Suppressor macrophage (primary cell): ENCODE measurements around the gene CHST13.
"Not testable (repeated sequence)": the region's sequence is repeated elsewhere in the genome, so short reads cannot be mapped to it uniquely, and the experiment has no call there.

ENCODE experiments used
- DNase-seq, 4 experiments: peaks; one replicate each; pipeline ENCODE4 v3.0.0-alpha.2; 2020 to 2022

CHST13 gene

DNA sequence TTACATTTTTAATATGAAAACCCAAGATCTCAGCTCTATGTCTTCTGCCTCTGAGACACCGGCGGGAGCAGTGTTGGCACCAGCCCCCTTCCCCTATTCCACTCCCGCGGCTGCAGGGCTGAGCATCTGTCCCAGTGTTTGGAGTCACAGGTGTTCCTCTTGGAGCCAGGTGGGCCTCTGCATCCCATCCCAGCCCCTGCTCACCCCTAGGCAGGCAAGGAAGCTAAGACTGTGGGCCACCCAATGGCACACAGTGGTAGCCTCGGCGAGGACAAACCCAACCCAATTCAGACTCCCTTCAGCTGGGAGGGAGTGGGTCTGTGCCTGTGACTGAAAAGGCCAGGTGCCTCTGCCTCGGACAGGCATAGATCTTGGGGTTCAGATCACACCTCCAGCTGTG is 3.1 kb downstream of the CHST13 start:
- no peak for DNase-seq

DNA sequence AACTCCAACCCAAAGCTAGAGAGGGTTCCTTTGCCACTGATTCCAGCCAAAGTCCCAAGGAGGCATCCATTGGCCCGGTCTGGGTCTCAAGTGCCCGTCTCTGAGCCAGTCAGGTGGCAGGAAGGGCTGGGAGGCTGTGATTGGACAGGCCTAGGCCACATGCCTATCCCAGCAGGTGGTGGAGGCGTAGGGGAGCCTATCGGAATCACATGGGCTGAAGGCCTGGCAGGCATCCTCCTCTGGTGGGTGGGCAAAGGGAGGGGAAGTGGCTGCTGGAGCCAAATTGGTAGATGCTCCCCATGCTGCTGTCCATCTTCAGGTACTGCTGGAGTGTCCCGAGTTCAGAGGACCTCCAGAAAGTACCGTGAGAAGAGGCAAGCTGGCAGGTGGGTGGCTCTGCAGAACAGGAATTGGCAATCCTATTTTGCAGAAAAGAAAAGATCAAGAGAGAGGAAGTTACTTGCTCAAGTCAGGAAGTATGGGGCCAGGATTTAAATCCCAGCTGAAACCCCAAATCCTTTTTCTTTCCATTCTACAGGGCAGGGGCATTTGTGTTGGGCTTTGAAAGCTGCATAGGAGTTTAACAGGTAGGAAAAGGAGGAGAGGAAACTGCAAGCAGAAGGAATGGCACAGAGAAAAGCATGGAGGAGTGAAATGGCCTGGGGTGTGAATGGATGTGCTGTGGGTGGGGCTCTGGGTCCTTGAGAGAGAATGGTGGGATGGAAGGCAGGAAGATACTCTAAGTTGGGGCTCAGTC is 3.7 kb downstream of the CHST13 start:
- DNase-seq = peak in 3 of 4 experiments; percentile 20 to 77 (median 58)

DNA sequence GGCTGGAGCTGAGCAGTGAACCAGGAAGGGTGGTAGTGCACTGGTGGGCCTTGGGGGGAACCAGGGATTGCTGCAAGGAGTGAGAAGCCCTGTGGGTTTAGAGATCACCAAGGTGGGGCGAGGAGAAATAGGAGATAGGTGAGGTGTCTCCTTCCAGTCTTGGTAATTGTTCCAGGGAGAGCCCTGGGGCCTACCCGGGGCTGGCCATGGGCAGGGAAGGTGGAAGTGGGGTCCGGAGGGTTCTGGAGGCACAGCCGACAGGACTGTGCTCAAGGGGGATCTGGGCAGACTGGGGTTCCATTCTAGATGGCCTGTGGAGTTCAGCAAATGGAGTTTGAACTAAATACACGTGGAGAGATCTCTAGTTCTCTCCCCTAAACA is 4.5 kb downstream of the CHST13 start:
- no peak for DNase-seq

DNA sequence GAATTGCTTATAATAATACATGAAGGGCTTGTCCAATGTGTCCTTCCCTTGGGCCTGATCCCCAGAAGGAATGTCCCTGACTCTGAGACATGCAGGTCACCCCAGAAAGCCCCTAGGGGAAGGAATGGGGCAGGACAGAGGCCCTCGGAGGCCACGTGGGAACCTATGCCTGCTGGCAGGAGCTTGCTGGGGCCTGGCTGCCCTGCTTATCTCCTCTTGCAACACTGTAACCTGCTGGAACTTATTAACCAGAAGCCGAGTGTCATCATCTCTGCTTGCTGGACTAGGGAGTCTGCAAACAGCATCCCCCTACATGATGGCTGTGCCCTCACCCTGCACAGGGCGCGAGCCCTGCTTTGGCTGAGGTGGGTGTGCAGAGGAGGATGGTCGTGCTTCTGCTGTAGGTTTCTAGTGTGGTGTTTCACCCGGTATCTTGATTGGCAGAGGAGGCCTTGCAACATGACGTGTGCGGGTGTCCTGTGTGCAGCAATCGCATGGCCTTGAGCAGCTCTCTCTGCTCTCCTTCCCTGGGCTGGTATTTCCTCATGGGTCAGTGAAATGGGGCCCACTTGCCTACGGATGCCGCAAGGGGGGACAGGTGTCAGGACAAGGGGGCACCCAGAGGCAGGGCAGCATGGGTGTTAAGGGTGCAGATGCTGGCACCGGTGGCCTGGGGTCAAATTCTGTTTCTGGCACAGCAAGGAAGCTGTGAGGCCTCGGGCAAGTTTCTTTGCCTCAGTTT is 5.0 kb downstream of the CHST13 start:
- DNase-seq = peak; percentile 38 to 76 (median 64)

DNA sequence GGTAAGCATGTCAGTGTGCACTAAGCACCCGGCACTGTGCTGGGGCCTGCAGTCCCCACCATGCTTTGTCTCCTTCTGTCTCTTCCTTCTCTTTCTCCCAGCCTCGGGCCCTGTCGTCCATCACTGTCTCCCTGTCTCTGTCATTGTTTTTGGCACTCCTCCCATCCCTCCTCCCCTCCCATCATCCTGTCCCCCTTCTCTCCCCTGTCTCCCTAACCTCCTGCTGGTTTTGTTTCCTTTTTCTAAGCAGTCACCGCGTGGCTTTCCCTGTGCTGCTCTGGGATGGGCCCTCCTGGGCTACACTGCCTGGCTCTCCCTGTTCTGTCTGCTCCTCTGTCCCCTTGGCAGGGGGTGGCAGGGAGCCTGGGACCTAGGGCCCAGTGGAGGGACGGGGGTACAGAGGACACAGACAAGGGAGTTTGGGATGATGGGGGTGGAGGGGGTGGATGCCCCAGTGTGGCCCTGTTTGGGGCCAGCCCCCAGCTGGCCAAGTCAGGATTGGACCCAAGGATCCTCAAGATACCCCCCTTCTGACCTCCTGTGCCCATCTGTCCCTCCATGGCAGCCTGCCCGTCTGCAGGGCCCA is 5.7 kb downstream of the CHST13 start:
- peak in 1 of 4 experiments; percentile 33 for DNase-seq

DNA sequence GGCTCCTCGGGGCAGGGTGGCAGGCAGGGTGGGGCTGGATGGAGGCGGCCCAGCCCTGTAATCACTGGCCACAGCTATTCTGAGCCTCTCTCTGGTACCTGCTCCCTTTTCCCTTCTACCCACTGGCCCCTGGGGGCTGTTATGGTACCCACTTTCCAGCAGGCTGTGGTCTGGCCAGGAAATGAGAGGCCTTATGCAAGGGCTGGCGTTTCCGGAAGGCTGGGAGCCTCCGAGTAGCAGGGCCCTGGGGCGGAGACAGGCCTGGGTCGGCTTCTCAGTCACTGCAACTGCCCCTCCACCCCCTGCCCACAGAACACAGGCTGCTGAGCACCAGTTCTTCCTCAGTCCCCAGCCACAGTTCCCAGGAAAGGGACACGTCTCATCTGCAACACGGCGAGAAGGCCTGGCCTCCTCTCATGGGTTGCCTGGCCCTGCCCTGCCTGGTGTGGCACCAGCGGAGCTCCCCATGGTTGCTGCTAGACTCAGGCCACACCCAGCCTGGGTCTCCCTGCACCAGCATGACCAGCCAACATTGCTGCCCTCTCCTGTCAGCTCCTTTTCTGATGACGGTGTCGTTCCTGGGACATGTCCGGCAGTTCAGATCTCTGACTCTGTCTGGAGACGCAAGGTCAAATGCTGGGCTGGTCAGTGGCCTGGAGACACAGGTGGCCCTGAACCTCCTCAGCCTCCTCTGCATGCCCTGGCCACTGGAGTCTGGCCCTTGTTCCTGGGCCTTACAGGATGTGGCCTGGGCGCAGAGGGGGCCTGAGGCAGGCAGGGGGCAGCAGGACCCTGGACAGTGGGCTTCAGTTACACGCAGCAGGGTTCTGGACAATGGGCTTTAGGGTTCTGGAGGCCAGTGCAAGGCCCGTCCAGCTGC is 6.5 kb downstream of the CHST13 start:
- peak; percentile 55 to 92 (median 78) for DNase-seq

DNA sequence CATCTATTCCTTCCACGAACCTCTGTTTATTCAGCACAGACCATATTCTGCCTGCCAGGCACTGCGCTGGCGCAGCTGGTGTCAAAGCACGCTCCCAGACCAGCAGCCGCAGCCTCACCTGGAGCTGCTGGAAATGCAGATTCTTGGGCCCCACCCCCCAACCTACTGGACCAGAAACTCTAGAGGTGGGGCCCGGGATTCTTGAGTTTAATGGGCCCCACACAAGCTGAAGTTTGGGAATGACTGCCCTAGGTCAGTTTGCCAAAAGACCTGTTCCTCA is 7.0 kb downstream of the CHST13 start:
- no peak for DNase-seq

- peak in 2 of 4 experiments; percentile 53 to 80 for DNase-seq
Observed at GRCh38 chr3:126533506-126533905, 9.6 kb downstream of the CHST13 start.

GRCh38 chr3:126534716-126535115 is 10.8 kb downstream of the CHST13 start:
- not testable (repeated sequence) for DNase-seq

DNA sequence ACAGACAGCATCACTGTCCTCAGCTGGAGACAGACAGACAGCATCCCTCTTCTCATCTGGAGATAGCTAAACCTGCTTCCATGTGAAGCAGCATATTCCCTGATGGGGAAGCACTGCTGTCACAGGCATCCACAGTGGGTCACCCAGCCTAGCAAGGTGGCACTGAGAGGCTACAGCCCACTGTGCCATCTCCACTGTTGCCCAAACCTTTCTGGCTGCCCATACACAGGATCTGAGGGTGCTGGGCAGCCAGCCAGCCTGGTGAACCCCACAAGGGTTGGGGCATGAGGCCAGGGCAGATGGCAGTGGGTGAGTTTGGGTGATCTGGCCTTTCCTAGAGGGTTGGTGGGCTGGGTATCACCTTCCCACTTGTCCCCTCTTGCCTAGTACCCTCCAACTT is 11.7 kb downstream of the CHST13 start:
- no peak for DNase-seq

- DNase-seq = no peak
Observed at GRCh38 chr3:126536126-126536525, 12.2 kb downstream of the CHST13 start.

DNA sequence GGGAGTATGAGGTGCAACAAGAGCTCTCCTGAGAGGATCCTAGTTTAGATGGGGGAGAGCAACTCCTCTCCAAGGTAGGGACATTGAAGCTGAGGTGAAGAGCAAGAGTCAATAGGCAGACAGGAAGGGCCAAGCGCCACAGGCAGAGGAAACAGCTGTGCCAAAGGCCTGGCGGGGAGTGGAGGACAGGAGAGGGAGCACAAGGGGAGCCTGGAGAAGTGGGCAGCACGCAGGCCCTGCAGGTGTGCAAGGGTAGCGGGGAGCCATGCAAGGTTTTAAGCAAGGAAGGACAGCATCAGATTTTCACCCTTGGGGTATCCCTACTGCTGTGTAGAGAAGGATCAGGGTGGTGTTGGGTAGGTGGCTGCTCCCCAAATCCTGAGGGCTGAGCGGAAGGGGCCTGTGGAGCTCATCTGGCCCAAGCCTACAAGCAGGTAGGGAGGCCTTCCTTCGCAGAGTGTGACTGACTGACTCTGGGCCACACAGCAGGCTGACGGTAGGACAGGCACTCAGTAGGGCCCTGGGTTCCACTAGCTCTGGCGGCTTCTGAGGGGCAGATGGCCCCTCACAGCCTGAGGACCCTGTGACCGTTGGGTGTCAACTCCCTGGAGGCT is 13.3 kb downstream of the CHST13 start:
- no peak for DNase-seq

DNA sequence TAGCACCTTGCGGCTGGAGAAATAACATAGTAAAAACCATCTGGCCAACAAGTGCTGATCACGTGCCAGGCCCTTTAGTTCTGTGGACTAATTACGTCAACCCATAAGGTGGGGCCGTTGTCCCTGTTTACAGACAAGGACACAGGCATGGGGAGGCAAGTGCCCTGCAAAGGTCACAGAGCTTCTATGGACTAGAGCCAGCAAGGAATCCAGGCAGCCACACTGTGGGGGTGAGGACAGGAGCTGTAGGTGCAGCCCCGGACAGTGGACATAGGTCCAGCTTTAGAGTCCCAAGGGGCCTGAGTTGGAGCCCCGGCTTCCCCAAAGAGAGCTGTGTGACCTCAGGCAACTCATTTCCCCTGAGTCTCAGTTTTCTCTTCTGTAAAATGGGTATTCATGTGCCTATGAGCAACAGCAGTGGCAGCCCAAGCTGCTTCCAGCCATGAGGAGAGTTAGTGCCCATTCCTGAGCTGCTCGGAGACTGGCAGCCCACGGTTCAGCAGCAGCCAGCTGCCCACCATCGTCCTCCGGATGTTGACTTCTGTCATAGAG is 13.9 kb downstream of the CHST13 start:
- no peak for DNase-seq

- no peak for DNase-seq
Observed at GRCh38 chr3:126538316-126538715, 14.4 kb downstream of the CHST13 start.

DNA sequence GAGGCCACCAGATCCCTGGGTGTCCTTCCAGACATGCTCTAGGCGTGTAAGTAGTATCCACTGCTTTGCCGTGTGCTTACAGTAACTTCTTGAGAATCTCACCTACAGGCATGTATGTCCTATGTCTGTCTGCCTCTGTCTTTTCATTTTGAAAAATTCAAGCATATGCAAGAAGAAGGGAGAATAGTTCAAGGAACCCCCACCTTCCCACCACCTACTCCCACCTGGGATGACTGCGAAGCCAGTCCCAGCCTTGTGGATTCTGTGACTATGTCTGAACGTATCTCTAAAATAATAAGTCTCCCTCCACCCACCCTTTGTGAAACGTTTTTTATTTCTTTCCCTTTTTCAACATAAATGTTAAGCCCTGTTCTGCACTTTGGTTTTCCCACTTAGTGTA is 15.0 kb downstream of the CHST13 start:
- DNase-seq = no peak

GRCh38 chr3:126539558-126540250 is 15.7 kb downstream of the CHST13 start:
- DNase-seq = no peak

- peak; percentile 87 to 98 (median 92) for DNase-seq
Observed at GRCh38 chr3:126540342-126540849, 16.4 kb downstream of the CHST13 start.

GRCh38 chr3:126540951-126541627 is 17.1 kb downstream of the CHST13 start:
- no peak for DNase-seq

DNA sequence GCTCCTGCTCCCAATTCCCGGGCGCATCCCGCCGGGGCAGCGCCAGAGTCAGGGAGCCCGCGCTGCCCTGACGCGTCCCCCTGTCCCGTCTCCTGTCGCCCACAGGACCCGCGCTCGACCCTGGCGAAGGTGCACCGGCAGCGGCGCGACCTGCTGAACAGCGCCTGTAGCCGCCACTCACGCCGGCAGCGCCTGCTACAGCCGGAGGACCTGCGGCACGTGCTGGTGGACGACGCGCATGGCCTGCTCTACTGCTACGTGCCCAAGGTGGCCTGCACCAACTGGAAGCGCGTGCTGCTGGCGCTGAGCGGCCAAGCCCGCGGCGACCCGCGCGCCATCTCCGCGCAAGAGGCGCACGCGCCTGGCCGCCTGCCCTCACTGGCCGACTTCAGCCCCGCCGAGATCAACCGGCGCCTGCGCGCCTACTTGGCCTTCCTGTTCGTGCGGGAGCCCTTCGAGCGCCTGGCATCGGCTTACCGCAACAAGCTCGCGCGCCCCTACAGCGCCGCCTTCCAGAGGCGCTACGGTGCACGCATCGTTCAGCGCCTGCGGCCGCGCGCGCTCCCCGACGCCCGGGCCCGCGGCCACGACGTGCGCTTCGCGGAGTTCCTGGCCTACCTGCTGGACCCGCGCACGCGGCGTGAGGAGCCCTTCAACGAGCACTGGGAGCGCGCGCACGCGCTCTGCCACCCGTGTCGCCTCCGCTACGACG is 17.8 kb downstream of the CHST13 start:
- DNase-seq = no peak
